HepG2 (cell line): Measurements from ENCODE around the gene RUNX2. TPM values are rescaled to one million over a fixed set of nuclear protein-coding genes. Genes with fewer than 3 reads are reported as not detected.

Experiments
- ATAC-seq: fragments of 200-7000 bp; cut with Tn5 transposase; 3 replicates; pipeline ENCODE4 v1.9.1; 2020; ENCODE audit warnings: mild to moderate bottlenecking, moderate library complexity
- BruUV-seq: library from RNA; stranded (reverse); fragments of 400-500 nt; replicated peaks from 2 replicates; lab custom pipeline; 2021; lab: Mats Ljungman, UMichigan
- CTCF ChIA-PET: fragments of 300-600 bp; formaldehyde crosslinking; extraction: SDS; loops from one replicate; lab custom pipeline; 2021; ENCODE audit warnings: low total read pairs, inconsistent platforms, low intra/inter-chr PET ratio; lab: Yijun Ruan, JAX
- POLR2A ChIA-PET: fragments of 350-600 bp; sonication (Branson Sonifier 250); formaldehyde crosslinking; loops from one replicate; lab custom pipeline; 2020; ENCODE audit warnings: antibody characterized with exemption, inconsistent platforms; lab: Yijun Ruan, JAX
- DNase-seq: peaks from one replicate; pipeline ENCODE4 v3.0.0-alpha.2; 2015; ENCODE audit warnings: low spot score
- FAIRE-seq: peaks from 3 replicates; lab custom pipeline; 2011; peaks lifted over from hg19 to GRCh38; lab: Jason Lieb, UNC
- H2AFZ ChIP-seq: one replicate; pipeline ENCODE4 v1.6.1; 2011; ENCODE audit warnings: low read length, inconsistent platforms
- H3K27ac ChIP-seq: fragments of 300-600 bp; 3 replicates; pipeline ENCODE4 v1.8.0; 2011; ENCODE audit warnings: mixed run types, mild to moderate bottlenecking, mixed read lengths, low read length, inconsistent platforms; ENCODE audit not compliant: insufficient read depth; ENCODE audit errors: extremely low read length
- H3K27me3 ChIP-seq, 2 experiments: fragments of 200-600 bp in 1 of 2; 2 replicates in 1 of 2; 3 replicates in 1 of 2; pipeline versions ENCODE4 v1.6.0 to v1.8.0; 2011; ENCODE audit warnings: low read length in 2 of 2, mild to moderate bottlenecking in 2 of 2, moderate library complexity in 2 of 2, inconsistent platforms in 1 of 2; ENCODE audit not compliant: insufficient read depth in 2 of 2, control insufficient read depth in 1 of 2
- H3K36me3 ChIP-seq, 2 experiments: fragments of 200-600 bp in 1 of 2; replicated peaks in 1 of 2; 2 replicates in 1 of 2; 3 replicates in 1 of 2; pipeline versions ENCODE4 v1.5.1 to v1.8.0; 2011; ENCODE audit warnings: low read length in 2 of 2, inconsistent platforms in 1 of 2; ENCODE audit not compliant: insufficient read depth in 2 of 2, control insufficient read depth in 1 of 2
- H3K4me1 ChIP-seq: 2 replicates; pipeline ENCODE4 v1.5.1; 2012; ENCODE audit warnings: low read length, inconsistent platforms; ENCODE audit not compliant: insufficient read depth
- H3K4me2 ChIP-seq: 2 replicates; pipeline ENCODE4 v1.6.0; 2011; ENCODE audit warnings: low read depth, low read length, inconsistent platforms
- H3K4me3 ChIP-seq, 3 experiments: fragments of 200-600 bp in 1 of 3; sonication (generic), shearing (Covaris generic) in 1 of 3; replicated peaks in 1 of 3; 2 replicates each; pipeline ENCODE4 v1.5.1; 2011 to 2016; ENCODE audit warnings: low read length in 3 of 3, inconsistent platforms in 2 of 3, low read depth in 2 of 3, mild to moderate bottlenecking in 2 of 3, control low read depth in 1 of 3, mixed read lengths in 1 of 3; ENCODE audit not compliant: insufficient read depth in 1 of 3
- H3K79me2 ChIP-seq: one replicate; pipeline ENCODE4 v1.6.1; 2011; ENCODE audit warnings: low read length, inconsistent platforms; ENCODE audit not compliant: insufficient read depth
- H3K9ac ChIP-seq: 2 replicates; pipeline ENCODE4 v1.6.0; 2011; ENCODE audit warnings: mild to moderate bottlenecking, low read depth, low read length, inconsistent platforms; ENCODE audit not compliant: insufficient read depth
- H3K9me3 ChIP-seq: 2 replicates; pipeline ENCODE4 v1.5.1; 2012; ENCODE audit warnings: mild to moderate bottlenecking, low read length
- H4K20me1 ChIP-seq: 2 replicates; pipeline ENCODE4 v1.6.0; 2011; ENCODE audit warnings: inconsistent platforms, mild to moderate bottlenecking, low read length, moderate library complexity; ENCODE audit not compliant: insufficient read depth
- BRD4 ChIP-seq: sonication (generic); formaldehyde crosslinking; IDR thresholded peaks from 2 replicates; pipeline ENCODE4 v1.4.0; 2020; ENCODE audit warnings: missing genetic modification reagents
- CC2D1A ChIP-seq: sonication (generic); formaldehyde crosslinking; IDR thresholded peaks from 2 replicates; pipeline ENCODE4 v1.8.1; 2023; ENCODE audit warnings: mild to moderate bottlenecking, missing genetic modification reagents
- CEBPG ChIP-seq: IDR thresholded peaks from 2 replicates; pipeline ENCODE4 v1.6.1; 2016
- CREB3 ChIP-seq: sonication (generic); formaldehyde crosslinking; IDR thresholded peaks from 2 replicates; pipeline ENCODE4 v1.5.0; 2020; ENCODE audit warnings: missing genetic modification reagents
- FOXA3 ChIP-seq: IDR thresholded peaks from 2 replicates; pipeline ENCODE4 v1.6.1; 2016; ENCODE audit warnings: missing genetic modification reagents, missing compliant biosample characterization
- FOXP1 ChIP-seq, 2 experiments: fragments of 450-650 bp in 1 of 2; IDR thresholded peaks; 2 replicates each; pipeline ENCODE4 v1.6.1; 2017 to 2018; ENCODE audit warnings: antibody characterized with exemption in 1 of 2
- GLI4 ChIP-seq: sonication (generic); formaldehyde crosslinking; IDR thresholded peaks from 2 replicates; pipeline ENCODE4 v1.5.1; 2020; ENCODE audit warnings: missing genetic modification reagents, mild to moderate bottlenecking, moderate library complexity, borderline replicate concordance
- JARID2 ChIP-seq: sonication (generic); formaldehyde crosslinking; IDR thresholded peaks from 2 replicates; pipeline ENCODE4 v1.8.1; 2023; ENCODE audit warnings: missing genetic modification reagents, inconsistent platforms; ENCODE audit not compliant: insufficient replicate concordance
- KAT7 ChIP-seq: IDR thresholded peaks from 2 replicates; pipeline ENCODE4 v1.6.1; 2018; ENCODE audit warnings: borderline replicate concordance, missing compliant biosample characterization
- KDM5A ChIP-seq: fragments of 200-600 bp; sonication (generic); IDR thresholded peaks from 2 replicates; pipeline ENCODE4 v1.7.0; 2018; ENCODE audit warnings: antibody characterized with exemption, mild to moderate bottlenecking, low read length, borderline replicate concordance
- KDM5B ChIP-seq: sonication (generic); formaldehyde crosslinking; IDR thresholded peaks from 2 replicates; pipeline ENCODE4 v1.4.0; 2020; ENCODE audit warnings: missing genetic modification reagents, mild to moderate bottlenecking, borderline replicate concordance
- MTF2 ChIP-seq: sonication (generic); formaldehyde crosslinking; IDR thresholded peaks from 2 replicates; pipeline ENCODE4 v1.5.0; 2020; ENCODE audit warnings: missing genetic modification reagents, borderline replicate concordance
- RFXANK ChIP-seq: IDR thresholded peaks from 2 replicates; pipeline ENCODE4 v1.6.1; 2016
- SOX6 ChIP-seq, 2 experiments: fragments of 450-650 bp in 1 of 2; sonication (generic) in 1 of 2; formaldehyde crosslinking in 1 of 2; IDR thresholded peaks; 2 replicates each; pipeline versions ENCODE4 v1.4.0 to v1.6.1; 2017 to 2020; ENCODE audit warnings: antibody characterized with exemption in 1 of 2, mild to moderate bottlenecking in 1 of 2, missing genetic modification reagents in 1 of 2
- ZFP37 ChIP-seq: sonication (generic); formaldehyde crosslinking; IDR thresholded peaks from 2 replicates; pipeline ENCODE4 v1.4.0; 2020; ENCODE audit warnings: missing genetic modification reagents, borderline replicate concordance
- ZNF256 ChIP-seq: sonication (generic); formaldehyde crosslinking; conservative IDR thresholded peaks from 2 replicates; pipeline ENCODE4 v1.4.0; 2020; ENCODE audit warnings: missing genetic modification reagents
- ZNF260 ChIP-seq: sonication (generic); formaldehyde crosslinking; IDR thresholded peaks from 2 replicates; pipeline ENCODE4 v1.4.0; 2020; ENCODE audit warnings: missing genetic modification reagents, low read depth, mild to moderate bottlenecking, borderline replicate concordance
- ZNF44 ChIP-seq: sonication (generic); formaldehyde crosslinking; IDR thresholded peaks from 2 replicates; pipeline ENCODE4 v1.5.1; 2020; ENCODE audit warnings: mild to moderate bottlenecking, missing genetic modification reagents
- ZNF652 ChIP-seq: IDR thresholded peaks from 2 replicates; pipeline ENCODE4 v1.6.1; 2016; ENCODE audit warnings: low read depth, borderline replicate concordance
- ZNF790 ChIP-seq: sonication (generic); formaldehyde crosslinking; IDR thresholded peaks from 2 replicates; pipeline ENCODE4 v1.8.0; 2022; ENCODE audit warnings: missing genetic modification reagents, mild to moderate bottlenecking, borderline replicate concordance
- ZSCAN21 ChIP-seq: sonication (generic); formaldehyde crosslinking; IDR thresholded peaks from 2 replicates; pipeline ENCODE4 v1.8.0; 2022; ENCODE audit warnings: mild to moderate bottlenecking, missing genetic modification reagents, moderate library complexity, borderline replicate concordance
- WGBS: methylation state at CpG from one replicate; pipeline ENCODE4 v1.1.6; 2017; ENCODE audit warnings: low lambda C conversion rate; 5-methylcytosine and 5-hydroxymethylcytosine counted together
- in situ Hi-C: cut with HindIII; loops from 2 replicates; pipeline ENCODE4 v1.10.0; 2017; ENCODE audit warnings: low pct_unique_long_range_greater_than_20kb; ENCODE audit not compliant: extremely low pct_ligation_motif_present
- intact Hi-C: fragments of 100-400 bp; cut with micrococcal nuclease; formaldehyde crosslinking; loops from one replicate; pipeline ENCODE4 v1.10.0; 2022; ENCODE audit not compliant: unreplicated experiment
- polyA plus RNA-seq, 8 experiments: library from polyadenylated mRNA; depleted of rRNA in 3 of 8; stranded (reverse) in 7 of 8; unstranded in 1 of 8; fragments of >200 nt; fragmentation: Illumina TruSeq in 4 of 8; extraction: Trizol in 4 of 8; gene quantifications; 2 replicates each; pipeline versions ENCODE4 v1.2.1 to v1.2.3, GENCODE V29; 2011 to 2016; ENCODE audit warnings: low read depth in 4 of 8, missing spikeins in 1 of 8, mixed read lengths in 1 of 8; ENCODE audit not compliant: insufficient read depth in 1 of 8
- total RNA-seq, 5 experiments: library from RNA; depleted of rRNA; stranded (reverse); fragments of >200 nt; fragmentation: Illumina TruSeq; extraction: Trizol; gene quantifications; 2 replicates each; pipeline ENCODE4 v1.2.3, GENCODE V29; 2016; ENCODE audit warnings: low read depth in 1 of 5

The RUNX2 gene
- total and polyA plus RNA-seq, 2 of the 13 experiments (the other 11 are each of a cell fraction or from before 2014, with no cell fraction given) = not detected

GRCh38 chr6:45447005-45447404 is 118.9 kb downstream of the RUNX2 start:
- DNase-seq = no peak
- ChIA-PET POLR2A (no interaction called here), CTCF (no interaction called here)
- Histone ChIP-seq H4K20me1 (no peaks in the 10 kb centered on the region), H3K4me1 (peaks cover 17% of the 10 kb centered on the region), H3K9ac (no peak overlapping the region), H2AFZ (no peak overlapping the region), H3K27ac (no peak overlapping the region), H3K27me3 (peaks cover 0 to 26% of the 10 kb centered on the region in 2 experiments; a peak in 3 of 5 replicates), H3K4me3 (no peak overlapping the region), H3K9me3 (no peaks in the 10 kb centered on the region), H3K36me3 (no peaks in the 10 kb centered on the region), H3K79me2 (no peaks in the 10 kb centered on the region), H3K4me2 (no peak overlapping the region)
- intact Hi-C loops (no loop called here), in situ Hi-C loops (no loop called here)
- WGBS = 35% methylated on average over 1 of the region's 1 CpG
- no TSS peak for BruUV-seq
- ATAC-seq = no peak
- TF ChIP-seq KDM5B (CRISPR knock-in tag) (no peak), ZNF260 (CRISPR knock-in tag) (no peak), FOXA3 (0 out of 2 replicates have a peak, but pooled peaks have one; percentile 15)
- FAIRE-seq = no peak

DNA sequence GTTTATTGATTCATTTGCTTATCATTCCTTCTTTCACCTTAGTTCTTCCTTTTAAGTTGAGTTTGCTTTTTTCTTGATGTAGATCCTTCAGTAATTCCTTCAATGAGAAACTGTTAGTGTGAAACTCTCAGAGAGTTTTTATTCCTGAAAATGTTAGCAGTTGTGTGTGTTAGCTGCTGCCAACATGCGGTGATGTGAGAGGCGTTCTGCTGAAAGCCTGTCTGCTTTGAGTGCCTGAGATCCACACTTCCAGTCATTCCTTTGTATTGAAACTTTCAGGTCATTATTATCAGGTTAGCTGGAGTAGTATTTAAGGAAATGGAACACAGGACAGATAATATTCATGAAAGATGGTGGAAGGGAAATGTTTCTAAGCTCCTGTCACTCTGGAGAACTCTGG is 119.6 kb downstream of the RUNX2 start:
- peaks cover 17% of the 10 kb centered on the region for H3K4me1 ChIP-seq
- ATAC-seq (no peak), DNase-seq (no peak), FAIRE-seq (no peak)
- no peak overlapping the region for H3K27ac ChIP-seq
- no peaks in the 10 kb centered on the region for H3K79me2 ChIP-seq
- no peak overlapping the region for H3K4me2 ChIP-seq
- BruUV-seq = no TSS peak
- no peak overlapping the region for H3K4me3 ChIP-seq
- ChIA-PET CTCF (no interaction called here), POLR2A (no interaction called here)
- intact Hi-C loops = no loop called here
- 86% methylated on average over 2 of the region's 2 CpGs for WGBS
- no peak overlapping the region for H3K9ac ChIP-seq
- in situ Hi-C loops = no loop called here
- no peaks in the 10 kb centered on the region for H3K36me3 ChIP-seq
- no peaks in the 10 kb centered on the region for H3K9me3 ChIP-seq
- no peak overlapping the region for H2AFZ ChIP-seq
- H3K27me3 ChIP-seq = peaks cover 0 to 26% of the 10 kb centered on the region in 2 experiments; a peak in 3 of 5 replicates
- no peaks in the 10 kb centered on the region for H4K20me1 ChIP-seq
- TF ChIP-seq CEBPG (CRISPR knock-in tag) = no peak
- TF ChIP-seq SOX6 (IDR thresholded peaks at IDR 0.05) = no peak
- TF ChIP-seq SOX6 (CRISPR knock-in tag; IDR thresholded peaks at IDR 0.05) = no peak
- TF ChIP-seq ZNF256 = no peak
- TF ChIP-seq ZSCAN21 = no peak
- no peak for TF ChIP-seq BRD4 (CRISPR knock-in tag)
- no peak for TF ChIP-seq GLI4 (CRISPR knock-in tag)
- TF ChIP-seq ZNF44 (CRISPR knock-in tag) = no peak
- no peak for TF ChIP-seq JARID2 (CRISPR knock-in tag)
- no peak for TF ChIP-seq KDM5A
- TF ChIP-seq RFXANK (CRISPR knock-in tag) = no peak
- no peak for TF ChIP-seq MTF2 (CRISPR knock-in tag)
- TF ChIP-seq ZNF652 (CRISPR knock-in tag) = no peak
- TF ChIP-seq CREB3 (CRISPR knock-in tag) = no peak
- no peak for TF ChIP-seq KAT7 (CRISPR knock-in tag)
- no peak for TF ChIP-seq ZNF790
- TF ChIP-seq ZFP37 = no peak
- no peak for TF ChIP-seq FOXP1 (IDR thresholded peaks at IDR 0.05)
- TF ChIP-seq FOXP1 (CRISPR knock-in tag; IDR thresholded peaks at IDR 0.05) = no peak
- no peak for TF ChIP-seq CC2D1A
